ENCODE measurements around the gene THBS3. TPM values are rescaled to one million over a fixed set of nuclear protein-coding genes. Genes with fewer than 3 reads are reported as not detected.

The THBS3 gene
- total and polyA plus RNA-seq, 2 of the 13 experiments (the other 11 are each of a cell fraction or from before 2014, with no cell fraction given), result 0.86 to 3.6 TPM

GRCh38 chr1:155208541-155209311 is 1.0 kb upstream of the THBS3 start, which contains the start of gene MTX1 (continued):
- TF ChIP-seq HIC2 (CRISPR knock-in tag; IDR thresholded peaks at IDR 0.05; ENCODE audit: low read depth) (no peak), ZGPAT (CRISPR knock-in tag; IDR thresholded peaks at IDR 0.05) (peak; percentile 68; the same call in 1 of the 2 replicates), ZKSCAN1 (IDR thresholded peaks at IDR 0.05; ENCODE audit: low read length) (no peak), PHF20 (CRISPR knock-in tag; IDR thresholded peaks at IDR 0.05) (peak; percentile 97), ZNF318 (CRISPR knock-in tag; IDR thresholded peaks at IDR 0.05) (no peak), KMT2A (CRISPR knock-in tag; IDR thresholded peaks at IDR 0.05) (peak; percentile 63; the same call in 1 of the 2 replicates), HNRNPLL (IDR thresholded peaks at IDR 0.05; ENCODE audit: low read depth, low read length, poor library complexity, severe bottlenecking) (peak; percentile 47), UBTF (CRISPR knock-in tag; IDR thresholded peaks at IDR 0.05) (no peak; the same call in 1 of the 2 replicates), SP5 (CRISPR knock-in tag; IDR thresholded peaks at IDR 0.05; ENCODE audit: borderline replicate concordance, low read depth) (0 out of 2 replicates have a peak, but pooled peaks have one; percentile 15), PHF5A (CRISPR knock-in tag; IDR thresholded peaks at IDR 0.05; ENCODE audit: low read depth, unreplicated experiment) (no peak), TCF7 (IDR thresholded peaks at IDR 0.05; ENCODE audit: low read depth) (no peak), MTF1 (CRISPR knock-in tag; IDR thresholded peaks at IDR 0.05) (no peak), PBX3 (CRISPR knock-in tag; IDR thresholded peaks at IDR 0.05; ENCODE audit: borderline replicate concordance) (no peak)
